Activated CD8-positive, alpha-beta T cell treated with anti-CD3 and anti-CD28 coated beads for 36 hours (primary cell): ENCODE results near the gene TBC1D16. TPM values are rescaled to one million over a fixed set of nuclear protein-coding genes. Genes with fewer than 3 reads are reported as not detected.
A peak's percentile ranks its signal among the peaks of the same experiment; 100 is the strongest.

ENCODE experiments used
- ATAC-seq: fragments of 200-7000 bp; cut with Tn5 transposase; one replicate; pipeline ENCODE4 v1.10.0; 2021; ENCODE audit warnings: mild to moderate bottlenecking, moderate library complexity
- CTCF ChIA-PET: fragments of 350-600 bp; sonication (Branson Sonifier 250); formaldehyde crosslinking; loops from one replicate; lab custom pipeline; 2021; ENCODE audit warnings: antibody characterized with exemption; lab: Charles Lee
- POLR2A ChIA-PET: fragments of 350-600 bp; sonication (Branson Sonifier 250); formaldehyde crosslinking; loops from one replicate; lab custom pipeline; 2021; ENCODE audit warnings: antibody characterized with exemption; lab: Charles Lee
- DNase-seq: peaks from one replicate; pipeline ENCODE4 v3.0.0-alpha.2; 2020
- H3K27ac Mint-ChIP-seq: one replicate; pipeline ENCODE4 v1.8.0; 2021; ENCODE audit warnings: mild to moderate bottlenecking, mixed read lengths
- H3K27me3 Mint-ChIP-seq: one replicate; pipeline ENCODE4 v1.8.0; 2021; ENCODE audit warnings: mixed read lengths
- H3K36me3 Mint-ChIP-seq: one replicate; pipeline ENCODE4 v1.8.0; 2021; ENCODE audit warnings: low read depth, mixed read lengths
- H3K4me1 Mint-ChIP-seq: one replicate; pipeline ENCODE4 v1.8.0; 2021; ENCODE audit warnings: low read depth, mixed read lengths
- H3K4me3 Mint-ChIP-seq: one replicate; pipeline ENCODE4 v1.8.0; 2021; ENCODE audit warnings: mild to moderate bottlenecking, moderate library complexity, mixed read lengths
- H3K9me3 Mint-ChIP-seq: one replicate; pipeline ENCODE4 v1.8.0; 2021; ENCODE audit warnings: mixed read lengths
- intact Hi-C: fragments of 100-400 bp; cut with micrococcal nuclease; formaldehyde crosslinking; loops from one replicate; pipeline ENCODE4 v1.10.0; 2022
- total RNA-seq, 2 experiments: library from RNA; stranded (reverse); gene quantifications; one replicate each; pipeline ENCODE4 v1.2.3, GENCODE V29; 2021
- TF ChIP-seq, protein P1 (sequence below): fragments of 200-600 bp; IDR thresholded peaks from one replicate; pipeline ENCODE4 v1.8.0; 2022; ENCODE audit warnings: antibody characterized with exemption, mild to moderate bottlenecking

TBC1D16 gene, protein sequence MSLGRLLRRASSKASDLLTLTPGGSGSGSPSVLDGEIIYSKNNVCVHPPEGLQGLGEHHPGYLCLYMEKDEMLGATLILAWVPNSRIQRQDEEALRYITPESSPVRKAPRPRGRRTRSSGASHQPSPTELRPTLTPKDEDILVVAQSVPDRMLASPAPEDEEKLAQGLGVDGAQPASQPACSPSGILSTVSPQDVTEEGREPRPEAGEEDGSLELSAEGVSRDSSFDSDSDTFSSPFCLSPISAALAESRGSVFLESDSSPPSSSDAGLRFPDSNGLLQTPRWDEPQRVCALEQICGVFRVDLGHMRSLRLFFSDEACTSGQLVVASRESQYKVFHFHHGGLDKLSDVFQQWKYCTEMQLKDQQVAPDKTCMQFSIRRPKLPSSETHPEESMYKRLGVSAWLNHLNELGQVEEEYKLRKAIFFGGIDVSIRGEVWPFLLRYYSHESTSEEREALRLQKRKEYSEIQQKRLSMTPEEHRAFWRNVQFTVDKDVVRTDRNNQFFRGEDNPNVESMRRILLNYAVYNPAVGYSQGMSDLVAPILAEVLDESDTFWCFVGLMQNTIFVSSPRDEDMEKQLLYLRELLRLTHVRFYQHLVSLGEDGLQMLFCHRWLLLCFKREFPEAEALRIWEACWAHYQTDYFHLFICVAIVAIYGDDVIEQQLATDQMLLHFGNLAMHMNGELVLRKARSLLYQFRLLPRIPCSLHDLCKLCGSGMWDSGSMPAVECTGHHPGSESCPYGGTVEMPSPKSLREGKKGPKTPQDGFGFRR
- 10 to 100 TPM in 1 of 2 experiments, 1 to 10 TPM in 1; 9.6 to 12.0 TPM for total RNA-seq

DNA sequence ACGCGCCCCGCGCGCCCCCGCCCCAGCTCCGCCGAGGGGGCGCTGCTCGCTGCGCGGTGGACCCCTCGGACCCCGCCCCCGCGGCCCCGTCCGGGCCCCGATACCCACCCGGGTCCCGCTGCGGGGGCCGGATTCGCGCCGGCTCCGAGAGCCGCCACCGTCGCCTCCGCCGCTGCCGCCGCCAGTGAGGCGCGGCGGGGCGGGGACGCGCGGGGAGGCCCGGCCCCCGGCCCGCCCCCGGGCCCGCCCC is at the start of gene TBC1D16:
TSS of gene TBC1D16 (minus strand) at position 186 of the 250 bp plus-strand sequence. CDS start 22,325 bp downstream, outside the sequence.
- ATAC-seq, result no peak
- peaks cover 10% of the 10 kb centered on the region for H3K4me1 Mint-ChIP-seq
- TF ChIP-seq, protein P1, sequence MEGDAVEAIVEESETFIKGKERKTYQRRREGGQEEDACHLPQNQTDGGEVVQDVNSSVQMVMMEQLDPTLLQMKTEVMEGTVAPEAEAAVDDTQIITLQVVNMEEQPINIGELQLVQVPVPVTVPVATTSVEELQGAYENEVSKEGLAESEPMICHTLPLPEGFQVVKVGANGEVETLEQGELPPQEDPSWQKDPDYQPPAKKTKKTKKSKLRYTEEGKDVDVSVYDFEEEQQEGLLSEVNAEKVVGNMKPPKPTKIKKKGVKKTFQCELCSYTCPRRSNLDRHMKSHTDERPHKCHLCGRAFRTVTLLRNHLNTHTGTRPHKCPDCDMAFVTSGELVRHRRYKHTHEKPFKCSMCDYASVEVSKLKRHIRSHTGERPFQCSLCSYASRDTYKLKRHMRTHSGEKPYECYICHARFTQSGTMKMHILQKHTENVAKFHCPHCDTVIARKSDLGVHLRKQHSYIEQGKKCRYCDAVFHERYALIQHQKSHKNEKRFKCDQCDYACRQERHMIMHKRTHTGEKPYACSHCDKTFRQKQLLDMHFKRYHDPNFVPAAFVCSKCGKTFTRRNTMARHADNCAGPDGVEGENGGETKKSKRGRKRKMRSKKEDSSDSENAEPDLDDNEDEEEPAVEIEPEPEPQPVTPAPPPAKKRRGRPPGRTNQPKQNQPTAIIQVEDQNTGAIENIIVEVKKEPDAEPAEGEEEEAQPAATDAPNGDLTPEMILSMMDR, result no peak
- POLR2A ChIA-PET, result no interaction called here
- no peaks in the 10 kb centered on the region for H3K36me3 Mint-ChIP-seq
- H3K27me3 Mint-ChIP-seq, result peaks cover 8% of the 10 kb centered on the region
- peak within 1 kb of the TSS; percentile 83 for H3K4me3 Mint-ChIP-seq
- H3K9me3 Mint-ChIP-seq, result no peaks in the 10 kb centered on the region
- CTCF ChIA-PET, result interaction anchor here (2.3 kb wide), 1 partner anchor 27 kb away, joined by 13 read pairs; no protein-coding TSS in a partner anchor
- no peak for DNase-seq
- intact Hi-C loops, result no loop called here
- peak within 1 kb of the TSS; percentile 51 for H3K27ac Mint-ChIP-seq

DNA sequence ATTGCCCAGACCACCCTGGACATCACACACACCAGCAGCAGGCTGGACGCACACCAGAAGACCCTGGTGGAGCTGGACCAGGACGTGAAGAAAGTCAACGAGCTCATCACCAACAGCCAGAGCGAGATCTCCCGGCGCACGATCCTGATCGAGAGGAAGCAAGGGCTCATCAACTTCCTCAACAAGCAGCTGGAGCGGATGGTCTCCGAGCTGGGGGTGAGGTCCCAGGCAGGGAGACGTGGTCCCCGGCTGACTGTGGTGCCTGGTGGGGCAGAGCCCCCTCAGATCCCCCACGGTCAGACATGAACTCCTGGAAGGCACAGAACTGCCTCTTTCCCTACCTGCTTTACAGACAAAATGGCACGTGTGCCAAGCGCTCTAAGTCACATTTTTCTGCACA is 49.1 kb upstream of the TBC1D16 start:
- no peaks in the 10 kb centered on the region for H3K27me3 Mint-ChIP-seq
- TF ChIP-seq, protein P1, result no peak
- POLR2A ChIA-PET, result no interaction called here

DNA sequence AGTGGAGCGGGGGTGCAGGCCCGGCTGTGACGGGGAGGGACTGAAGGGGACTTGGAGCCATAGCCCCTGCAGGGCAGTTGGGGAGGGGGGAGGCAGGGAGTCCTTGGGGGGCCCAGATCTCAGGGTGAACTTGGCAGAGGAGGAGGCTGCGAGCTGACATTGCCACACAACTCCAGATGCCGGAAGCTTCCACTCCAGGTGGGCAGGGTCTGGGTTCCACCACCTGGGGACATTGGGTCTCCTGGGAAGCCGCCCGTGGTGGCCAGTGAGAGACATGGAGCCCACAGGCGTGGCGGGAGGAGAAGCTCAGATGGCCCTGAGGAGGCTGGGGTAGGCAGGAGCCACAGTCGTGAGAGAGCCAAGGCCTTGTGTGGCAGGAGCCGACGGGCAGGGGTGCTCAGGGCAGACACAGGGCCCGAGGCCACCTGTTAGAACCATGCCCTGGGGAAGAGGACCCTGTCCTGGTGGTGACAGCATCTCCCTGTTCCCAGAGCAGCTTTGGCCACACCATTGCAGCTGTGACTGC is 47.5 kb upstream of the TBC1D16 start:
- H3K4me3 Mint-ChIP-seq, result no peak overlapping the region
- intact Hi-C loops, result no loop called here
- ATAC-seq (no peak), DNase-seq (no peak)
- peaks cover 3% of the 10 kb centered on the region for H3K4me1 Mint-ChIP-seq
- TF ChIP-seq, protein P1, result no peak
- POLR2A ChIA-PET, result interaction anchor here (1.0 to 1.2 kb wide), 3 partner anchors 50 to 63 kb away, joined by 3 to 4 read pairs (median 3); no protein-coding TSS in a partner anchor
- no peak overlapping the region for H3K27ac Mint-ChIP-seq
- H3K9me3 Mint-ChIP-seq, result no peaks in the 10 kb centered on the region
- no peaks in the 10 kb centered on the region for H3K27me3 Mint-ChIP-seq
- CTCF ChIA-PET, result interaction anchor here (0.9 to 3.6 kb wide), 11 partner anchors 10 to 120 kb away, joined by 3 to 26 read pairs (median 5); partner anchors contain the start of gene GAA
- no peaks in the 10 kb centered on the region for H3K36me3 Mint-ChIP-seq

More for the DNA sequence above, 49.1 kb upstream of the TBC1D16 start:
- intact Hi-C loops, result no loop called here
- Mint-ChIP-seq H3K4me3 (no peak overlapping the region), H3K36me3 (no peaks in the 10 kb centered on the region), H3K27ac (no peak overlapping the region), H3K4me1 (peaks cover 3% of the 10 kb centered on the region), H3K9me3 (no peaks in the 10 kb centered on the region)
- no peak for ATAC-seq
- CTCF ChIA-PET, result interaction anchor here (1.0 to 3.6 kb wide), 2 partner anchors 59 to 76 kb away, joined by 3 to 26 read pairs; no protein-coding TSS in a partner anchor
- no peak for DNase-seq

DNA sequence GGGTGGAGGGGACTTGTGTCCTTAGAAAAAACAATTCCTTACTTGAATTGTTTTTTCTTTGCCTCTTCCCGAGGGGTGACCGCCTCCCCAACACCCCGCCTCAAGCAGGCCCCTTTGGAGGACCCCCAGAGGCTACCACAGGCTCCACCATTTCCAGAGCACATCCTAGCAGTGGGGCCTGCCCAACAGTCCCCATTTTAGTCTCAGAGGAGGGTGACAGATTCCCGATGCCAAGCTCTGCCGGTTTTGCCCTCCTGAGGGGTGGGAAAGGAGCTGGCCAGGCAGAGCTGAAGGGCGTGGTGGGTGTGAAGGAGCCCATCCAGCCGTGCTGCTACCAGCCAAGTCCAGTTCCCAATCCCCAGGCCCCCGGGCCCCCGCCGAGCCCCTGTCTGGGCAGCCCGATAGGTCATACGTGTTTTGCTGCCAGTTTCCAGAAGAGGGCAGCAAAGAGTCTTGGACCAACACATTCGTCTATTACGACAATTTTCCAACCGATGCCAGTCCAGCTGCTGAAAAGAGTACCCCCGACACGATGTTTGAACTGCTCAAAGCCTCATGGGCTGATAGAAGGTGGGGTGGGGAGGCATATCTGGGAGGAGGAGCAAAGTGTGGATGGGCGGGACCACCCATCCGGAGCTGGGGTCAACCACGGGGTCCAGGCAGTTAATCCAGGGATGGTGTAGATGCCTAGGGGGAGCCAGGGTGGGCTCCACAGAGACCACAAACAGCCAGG is 46.9 kb upstream of the TBC1D16 start:
- TF ChIP-seq, protein P1, result peak; percentile 88
- Mint-ChIP-seq H3K27ac (peak overlapping the region; percentile 52), H3K4me3 (no peak overlapping the region), H3K4me1 (peaks cover 3% of the 10 kb centered on the region), H3K36me3 (no peaks in the 10 kb centered on the region), H3K27me3 (no peaks in the 10 kb centered on the region), H3K9me3 (no peaks in the 10 kb centered on the region)
- ATAC-seq, result peak; percentile 91
- ChIA-PET CTCF (interaction anchor here (0.7 to 3.6 kb wide), 18 partner anchors 11 to 1034 kb away, joined by 3 to 26 read pairs (median 4); partner anchors contain the start of gene GAA), POLR2A (interaction anchor here (0.6 to 1.2 kb wide), 4 partner anchors 50 to 63 kb away, joined by 3 to 5 read pairs (median 4); no protein-coding TSS in a partner anchor)
- peak; percentile 79 for DNase-seq
- intact Hi-C loops, result no loop called here
